OCI-LY3 (cell line): ENCODE measurements around the gene DDX10.

Source experiments
- EZH2phosphoT487 ChIP-seq: fragments of 200-600 bp; shearing (Covaris generic); IDR thresholded peaks from 2 replicates; pipeline ENCODE4 v1.6.1; 2018; ENCODE audit warnings: antibody characterized with exemption, mixed run types, low read depth
- TF ChIP-seq, protein P1 (sequence below): fragments of 200-600, 300-600 bp; sonication (generic); IDR thresholded peaks from 2 replicates; pipeline ENCODE4 v1.5.1; 2014; ENCODE audit warnings: antibody characterized with exemption, low read length, low read depth

DNA sequence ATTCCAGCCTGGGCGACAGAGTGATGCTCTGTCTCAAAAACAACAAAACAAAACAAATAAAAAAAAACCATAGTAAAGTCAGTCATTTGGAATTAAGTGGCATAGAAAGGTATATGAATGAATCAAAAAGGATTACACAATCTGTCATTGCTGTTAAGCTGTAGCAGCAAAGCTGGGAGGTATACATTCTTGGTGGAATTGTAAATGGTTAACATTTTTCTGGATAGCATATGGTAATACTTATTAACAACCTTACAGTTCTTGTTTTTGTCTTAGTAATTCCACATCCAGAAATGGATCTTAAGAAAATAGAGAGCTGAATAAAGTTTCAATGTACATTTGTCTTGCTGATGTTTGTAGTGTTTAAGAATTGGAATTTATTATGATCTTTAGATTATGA, 30.0 kb downstream of the DDX10 start:
- TF ChIP-seq, protein P1, sequence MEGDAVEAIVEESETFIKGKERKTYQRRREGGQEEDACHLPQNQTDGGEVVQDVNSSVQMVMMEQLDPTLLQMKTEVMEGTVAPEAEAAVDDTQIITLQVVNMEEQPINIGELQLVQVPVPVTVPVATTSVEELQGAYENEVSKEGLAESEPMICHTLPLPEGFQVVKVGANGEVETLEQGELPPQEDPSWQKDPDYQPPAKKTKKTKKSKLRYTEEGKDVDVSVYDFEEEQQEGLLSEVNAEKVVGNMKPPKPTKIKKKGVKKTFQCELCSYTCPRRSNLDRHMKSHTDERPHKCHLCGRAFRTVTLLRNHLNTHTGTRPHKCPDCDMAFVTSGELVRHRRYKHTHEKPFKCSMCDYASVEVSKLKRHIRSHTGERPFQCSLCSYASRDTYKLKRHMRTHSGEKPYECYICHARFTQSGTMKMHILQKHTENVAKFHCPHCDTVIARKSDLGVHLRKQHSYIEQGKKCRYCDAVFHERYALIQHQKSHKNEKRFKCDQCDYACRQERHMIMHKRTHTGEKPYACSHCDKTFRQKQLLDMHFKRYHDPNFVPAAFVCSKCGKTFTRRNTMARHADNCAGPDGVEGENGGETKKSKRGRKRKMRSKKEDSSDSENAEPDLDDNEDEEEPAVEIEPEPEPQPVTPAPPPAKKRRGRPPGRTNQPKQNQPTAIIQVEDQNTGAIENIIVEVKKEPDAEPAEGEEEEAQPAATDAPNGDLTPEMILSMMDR, result no peak
- TF ChIP-seq EZH2phosphoT487, result no peak
